ENCODE results near the gene DNAH6. TPM values are rescaled to one million over a fixed set of nuclear protein-coding genes. Genes with fewer than 3 reads are reported as not detected.

DNAH6 gene
- total RNA-seq, 1 experiment from 2014 or later = 1.6 TPM

DNA sequence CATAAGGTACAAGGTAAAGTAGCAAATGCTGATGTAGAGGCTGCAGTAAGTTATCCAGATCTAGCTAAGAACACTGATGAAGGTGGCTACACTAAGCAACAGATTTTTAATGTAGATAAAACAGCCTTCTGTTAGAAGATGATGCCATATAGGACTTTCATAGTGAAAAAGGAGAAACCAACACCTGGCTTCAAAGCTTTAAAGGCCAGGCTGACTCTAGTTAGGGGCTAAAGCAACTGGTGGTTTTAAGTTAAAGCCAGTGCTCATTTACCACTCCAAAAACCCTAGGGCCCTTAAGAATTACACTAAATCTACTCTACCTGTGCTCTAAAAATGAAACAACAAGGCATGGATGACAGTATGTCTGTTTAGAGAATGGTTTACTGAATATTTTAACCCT, 131.0 kb downstream of the DNAH6 start:
- ChIA-PET RAD21 (ENCODE audit: low non-redundant PET in 1 of 2, low total read pairs in 2 of 2, uncharacterized antibody in 2 of 2, unreplicated experiment in 2 of 2) (no interaction called here), CTCF (no interaction called here), POLR2A (no interaction called here)
- H3K36me3 ChIP-seq (ENCODE audit: control insufficient read depth in 1 of 2, insufficient read depth in 2 of 2, low read length in 2 of 2) = no peaks in the 10 kb centered on the region
- no peak overlapping the region for H2AFZ ChIP-seq (ENCODE audit: low read depth, low read length, poor library complexity, severe bottlenecking)
- H4K20me1 ChIP-seq (ENCODE audit: insufficient read depth) = no peaks in the 10 kb centered on the region
- no peaks in the 10 kb centered on the region for H3K9me2 ChIP-seq (ENCODE audit: insufficient read depth)
- H3K4me1 ChIP-seq (ENCODE audit: control insufficient read depth in 1 of 2, insufficient read depth in 2 of 2, low read length in 2 of 2) = no peaks in the 10 kb centered on the region
- TF ChIP-seq JUND (IDR thresholded peaks at IDR 0.05) = no peak
- no peak for TF ChIP-seq POLR2A (IDR thresholded peaks at IDR 0.05; ENCODE audit: borderline replicate concordance, extremely low read depth, insufficient read depth, insufficient read length)
- no peak for TF ChIP-seq CTCF (IDR thresholded peaks at IDR 0.05 in 2 of 3, conservative IDR thresholded peaks at IDR 0.05 in 1 of 3; ENCODE audit: borderline replicate concordance in 1 of 3, insufficient read depth in 1 of 3, low read depth in 2 of 3, low read length in 2 of 3)
- no peak for TF ChIP-seq FOSL1 (IDR thresholded peaks at IDR 0.05; ENCODE audit: low read depth)
- TF ChIP-seq ELF1 (IDR thresholded peaks at IDR 0.05; ENCODE audit: borderline replicate concordance, low read depth) = no peak
- TF ChIP-seq CBX3 (IDR thresholded peaks at IDR 0.05; ENCODE audit: low read depth) = no peak
- no peak for TF ChIP-seq ZFX (IDR thresholded peaks at IDR 0.05)
- no peak for TF ChIP-seq SP1 (IDR thresholded peaks at IDR 0.05; ENCODE audit: low read depth)
- TF ChIP-seq EGR1 (IDR thresholded peaks at IDR 0.05; ENCODE audit: low read depth) = no peak
- TF ChIP-seq RAD21 (IDR thresholded peaks at IDR 0.05; ENCODE audit: low read depth) = no peak
- TF ChIP-seq, protein P1, sequence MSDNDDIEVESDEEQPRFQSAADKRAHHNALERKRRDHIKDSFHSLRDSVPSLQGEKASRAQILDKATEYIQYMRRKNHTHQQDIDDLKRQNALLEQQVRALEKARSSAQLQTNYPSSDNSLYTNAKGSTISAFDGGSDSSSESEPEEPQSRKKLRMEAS (IDR thresholded peaks at IDR 0.05) = no peak
- TF ChIP-seq SRF (IDR thresholded peaks at IDR 0.05; ENCODE audit: low read depth) = no peak
- TF ChIP-seq POLR2AphosphoS5 (IDR thresholded peaks at IDR 0.05; ENCODE audit: low read depth, low read length) = no peak
- ATAC-seq = no peak
- H3K9ac ChIP-seq (ENCODE audit: low read length) = no peak overlapping the region
- H3K4me3 ChIP-seq (replicated peaks in 1 of 2; ENCODE audit: low read depth in 1 of 2, low read length in 2 of 2) = no peak overlapping the region
- intact Hi-C loops (cut with micrococcal nuclease) = no loop called here
- DNase-seq (ENCODE audit: low read depth, low spot score) = no peak
- H3K27me3 ChIP-seq (ENCODE audit: insufficient read depth, low read length) = no peaks in the 10 kb centered on the region
- peaks cover 0 to 4% of the 10 kb centered on the region in 2 experiments; a peak in 1 of 4 replicates for H3K9me3 ChIP-seq (ENCODE audit: control insufficient read depth in 1 of 2, insufficient read depth in 1 of 2, low read depth in 1 of 2, low read length in 2 of 2)
- no peak overlapping the region for H3K27ac ChIP-seq (ENCODE audit: low read depth, low read length)
- H3K4me2 ChIP-seq (ENCODE audit: low read length) = no peak overlapping the region
- no peaks in the 10 kb centered on the region for H3K79me2 ChIP-seq (ENCODE audit: insufficient read depth, low read length)
- no TSS peak for BruUV-seq (replicated peaks)
